KOPT-K1 (cell line): Measurements from ENCODE around the gene RYR2.
"Not testable (repeated sequence)": the region's sequence is repeated elsewhere in the genome, so short reads cannot be mapped to it uniquely, and the experiment has no call there.

Experiments used
- H3K27ac ChIP-seq: fragments of 200-600 bp; sonication (generic); 2 replicates; pipeline ENCODE4 v1.5.1; 2016; ENCODE audit warnings: antibody characterized with exemption, mild to moderate bottlenecking, low read depth, low read length; ENCODE audit not compliant: poor library complexity, severe bottlenecking
- H3K36me3 ChIP-seq: fragments of 200-600 bp; sonication (generic); 2 replicates; pipeline ENCODE4 v1.5.1; 2017; ENCODE audit warnings: antibody characterized with exemption, mild to moderate bottlenecking, low read length, moderate library complexity; ENCODE audit not compliant: insufficient read depth
- H3K9me3 ChIP-seq: fragments of 200-600 bp; sonication (generic); 2 replicates; pipeline ENCODE4 v1.5.1; 2017; ENCODE audit warnings: antibody characterized with exemption, low read length, mild to moderate bottlenecking; ENCODE audit not compliant: insufficient read depth, poor library complexity, severe bottlenecking

The RYR2 gene

GRCh38 chr1:237367758-237368157 lies 325.8 kb downstream of the RYR2 start:
- H3K27ac ChIP-seq = no peak overlapping the region
- H3K9me3 ChIP-seq = no peaks in the 10 kb centered on the region
- no peaks in the 10 kb centered on the region for H3K36me3 ChIP-seq

- H3K9me3 ChIP-seq, H3K27ac ChIP-seq: not testable (repeated sequence)
These were observed 329.5 kb downstream of the RYR2 start for GRCh38 chr1:237371477-237371876.

GRCh38 chr1:237383791-237384190 lies 341.8 kb downstream of the RYR2 start:
- H3K27ac ChIP-seq = no peak overlapping the region
- H3K9me3 ChIP-seq = no peaks in the 10 kb centered on the region
- no peaks in the 10 kb centered on the region for H3K36me3 ChIP-seq

More at GRCh38 chr1:237371477-237371876, 329.5 kb downstream of the RYR2 start:
- not testable (repeated sequence) for H3K36me3 ChIP-seq

GRCh38 chr1:237384213-237384612 lies 342.2 kb downstream of the RYR2 start:
- no peaks in the 10 kb centered on the region for H3K36me3 ChIP-seq
- no peaks in the 10 kb centered on the region for H3K9me3 ChIP-seq
- no peak overlapping the region for H3K27ac ChIP-seq

GRCh38 chr1:237386362-237387143 lies 344.6 kb downstream of the RYR2 start:
- Histone ChIP-seq H3K9me3 (no peaks in the 10 kb centered on the region), H3K36me3 (no peaks in the 10 kb centered on the region), H3K27ac (no peak overlapping the region)

GRCh38 chr1:237387144-237387505 lies 345.1 kb downstream of the RYR2 start:
- Histone ChIP-seq H3K36me3 (no peaks in the 10 kb centered on the region), H3K27ac (no peak overlapping the region), H3K9me3 (no peaks in the 10 kb centered on the region)

- Histone ChIP-seq H3K36me3 (no peaks in the 10 kb centered on the region), H3K27ac (no peak overlapping the region), H3K9me3 (no peaks in the 10 kb centered on the region)
These were observed 348.8 kb downstream of the RYR2 start for GRCh38 chr1:237390823-237391222.

GRCh38 chr1:237393632-237394031 lies 351.6 kb downstream of the RYR2 start:
- H3K9me3 ChIP-seq = peaks cover 4% of the 10 kb centered on the region
- H3K36me3 ChIP-seq = no peaks in the 10 kb centered on the region
- no peak overlapping the region for H3K27ac ChIP-seq

GRCh38 chr1:237394281-237394680 lies 352.3 kb downstream of the RYR2 start:
- Histone ChIP-seq H3K36me3 (no peaks in the 10 kb centered on the region), H3K27ac (no peak overlapping the region), H3K9me3 (peaks cover 10% of the 10 kb centered on the region)

- H3K27ac ChIP-seq = no peak overlapping the region
- H3K36me3 ChIP-seq = no peaks in the 10 kb centered on the region
- peaks cover 16% of the 10 kb centered on the region for H3K9me3 ChIP-seq
These were observed 354.4 kb downstream of the RYR2 start for GRCh38 chr1:237396426-237396825.

- peaks cover 21% of the 10 kb centered on the region for H3K9me3 ChIP-seq
- no peaks in the 10 kb centered on the region for H3K36me3 ChIP-seq
- H3K27ac ChIP-seq = no peak overlapping the region
These were observed 356.8 kb downstream of the RYR2 start for GRCh38 chr1:237398751-237399150.

GRCh38 chr1:237405912-237406311 lies 363.9 kb downstream of the RYR2 start:
- Histone ChIP-seq H3K9me3 (peaks cover 5% of the 10 kb centered on the region), H3K36me3 (no peaks in the 10 kb centered on the region), H3K27ac (no peak overlapping the region)

GRCh38 chr1:237411621-237412020 lies 369.6 kb downstream of the RYR2 start:
- H3K36me3 ChIP-seq = no peaks in the 10 kb centered on the region
- peak overlapping the region; percentile 12 for H3K27ac ChIP-seq
- peaks cover 1% of the 10 kb centered on the region for H3K9me3 ChIP-seq

GRCh38 chr1:237416924-237417655 lies 375.1 kb downstream of the RYR2 start:
- peaks cover 7% of the 10 kb centered on the region for H3K9me3 ChIP-seq
- H3K36me3 ChIP-seq = no peaks in the 10 kb centered on the region
- no peak overlapping the region for H3K27ac ChIP-seq

GRCh38 chr1:237428809-237429208 lies 386.8 kb downstream of the RYR2 start:
- Histone ChIP-seq H3K36me3 (no peaks in the 10 kb centered on the region), H3K27ac (no peak overlapping the region)

GRCh38 chr1:237429252-237429651 lies 387.3 kb downstream of the RYR2 start:
- Histone ChIP-seq H3K36me3 (no peaks in the 10 kb centered on the region), H3K9me3 (no peaks in the 10 kb centered on the region), H3K27ac (no peak overlapping the region)

More at GRCh38 chr1:237428809-237429208, 386.8 kb downstream of the RYR2 start:
- H3K9me3 ChIP-seq = no peaks in the 10 kb centered on the region
